Panc1 (cell line): ENCODE data around the gene SOX5. TPM values are rescaled to one million over a fixed set of nuclear protein-coding genes. Genes with fewer than 3 reads are reported as not detected.

Experiments
- ATAC-seq: fragments of 200-7000 bp; cut with Tn5 transposase; 2 replicates; pipeline ENCODE4 v1.9.1; 2020; ENCODE audit warnings: mild to moderate bottlenecking, moderate library complexity
- BruUV-seq: library from RNA; stranded (reverse); fragments of 400-500 nt; replicated peaks from 2 replicates; lab custom pipeline; 2021; lab: Mats Ljungman, UMichigan
- CTCF ChIA-PET: fragments of 300-600 bp; sonication (Branson Sonifier 250); formaldehyde crosslinking; loops from one replicate; lab custom pipeline; 2022; ENCODE audit warnings: antibody characterized with exemption; lab: Charles Lee
- POLR2A ChIA-PET: fragments of 300-600 bp; sonication (Branson Sonifier 250); formaldehyde crosslinking; loops from one replicate; lab custom pipeline; 2022; ENCODE audit warnings: antibody characterized with exemption; lab: Charles Lee
- DNase-seq: peaks from one replicate; pipeline ENCODE4 v3.0.0-alpha.2; 2010; ENCODE audit warnings: low read depth, low spot score
- H3K27ac ChIP-seq: 2 replicates; pipeline ENCODE4 v1.5.1; 2011; ENCODE audit warnings: mild to moderate bottlenecking, low read length, inconsistent platforms
- H3K27me3 ChIP-seq: fragments of 200-500 bp; sonication (Bioruptor generic); 2 replicates; pipeline ENCODE4 v1.6.0; 2014; ENCODE audit warnings: low read length, inconsistent platforms; ENCODE audit not compliant: control insufficient read depth, insufficient read depth
- H3K36me3 ChIP-seq: fragments of 200-500 bp; sonication (Bioruptor generic); 2 replicates; pipeline ENCODE4 v1.5.1; 2014; ENCODE audit warnings: inconsistent platforms, mild to moderate bottlenecking, low read length, moderate library complexity; ENCODE audit not compliant: control insufficient read depth, insufficient read depth
- H3K4me1 ChIP-seq: 2 replicates; pipeline ENCODE4 v1.5.1; 2011; ENCODE audit warnings: inconsistent platforms, mild to moderate bottlenecking, low read length, moderate library complexity; ENCODE audit not compliant: control insufficient read depth, insufficient read depth
- H3K4me3 ChIP-seq, 2 experiments: 2 replicates each; pipeline ENCODE4 v1.5.1; 2011 to 2012; ENCODE audit warnings: low read depth in 2 of 2, low read length in 2 of 2, mild to moderate bottlenecking in 2 of 2, inconsistent platforms in 1 of 2, moderate library complexity in 1 of 2
- H3K9me3 ChIP-seq: fragments of 200-500 bp; sonication (Bioruptor generic); 2 replicates; pipeline ENCODE4 v1.5.1; 2014; ENCODE audit warnings: low read depth, mild to moderate bottlenecking, inconsistent platforms, low read length, moderate library complexity; ENCODE audit not compliant: control insufficient read depth, insufficient read depth
- POLR2AphosphoS5 ChIP-seq: IDR thresholded peaks from 2 replicates; pipeline ENCODE4 v1.6.1; 2012; ENCODE audit warnings: mild to moderate bottlenecking, low read depth, low read length, moderate library complexity
- REST ChIP-seq, 2 experiments: IDR thresholded peaks; 2 replicates each; pipeline ENCODE4 v1.6.1; 2011 to 2012; ENCODE audit warnings: low read depth in 2 of 2, control low read depth in 1 of 2, low read length in 1 of 2, mild to moderate bottlenecking in 1 of 2, moderate library complexity in 1 of 2; ENCODE audit not compliant: insufficient read depth in 1 of 2
- SIN3A ChIP-seq: IDR thresholded peaks from 2 replicates; pipeline ENCODE4 v1.6.1; 2012; ENCODE audit warnings: low read depth, mild to moderate bottlenecking, low read length, moderate library complexity, borderline replicate concordance; ENCODE audit not compliant: insufficient read depth
- TCF7L2 ChIP-seq: IDR thresholded peaks from 2 replicates; pipeline ENCODE4 v1.6.1; 2011; ENCODE audit warnings: mild to moderate bottlenecking, low read depth, low read length, inconsistent platforms
- in situ Hi-C: cut with HindIII; loops from 2 replicates; pipeline ENCODE4 v1.10.0; 2016; ENCODE audit warnings: low sequenced_read_pairs, low pct_unique_long_range_greater_than_20kb
- intact Hi-C: fragments of 100-400 bp; cut with micrococcal nuclease; formaldehyde crosslinking; loops from one replicate; pipeline ENCODE4 v1.10.0; 2022; ENCODE audit not compliant: unreplicated experiment
- total RNA-seq: library from RNA; stranded (reverse); gene quantifications from one replicate; pipeline ENCODE4 v1.2.1, GENCODE V29; 2021; ENCODE audit not compliant: unreplicated experiment
- TF ChIP-seq, protein P1 (sequence below): fragments of 450-650 bp; IDR thresholded peaks from 2 replicates; pipeline ENCODE4 v1.5.1; 2017; ENCODE audit warnings: mild to moderate bottlenecking

SOX5 gene
- total RNA-seq, 1 experiment from 2014 or later: 0.23 TPM

DNA sequence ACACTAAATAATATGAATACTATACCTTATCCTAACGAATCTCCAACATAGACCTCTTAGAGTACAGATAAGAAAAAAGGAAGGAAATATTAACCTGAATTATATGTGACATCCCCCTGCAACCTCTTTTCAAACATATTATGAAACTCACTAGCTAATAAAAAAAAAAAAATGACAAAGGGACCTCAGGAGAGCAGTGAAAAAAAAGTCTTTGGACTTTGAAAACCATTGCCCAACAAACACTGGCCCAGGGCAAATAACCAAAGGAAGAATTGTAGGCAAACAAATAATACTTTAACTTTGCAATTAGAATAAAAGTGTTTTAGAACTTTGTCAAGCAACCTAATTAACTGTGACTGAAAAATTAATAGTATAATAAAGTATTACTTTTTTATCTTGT is 7.7 kb downstream of the SOX5 start:
- Histone ChIP-seq H3K27me3 (no peaks in the 10 kb centered on the region), H3K9me3 (no peaks in the 10 kb centered on the region), H3K27ac (no peak overlapping the region), H3K4me1 (no peaks in the 10 kb centered on the region), H3K36me3 (no peaks in the 10 kb centered on the region), H3K4me3 (no peak overlapping the region)
- BruUV-seq: no TSS peak
- ChIA-PET POLR2A (no interaction called here), CTCF (no interaction called here)
- intact Hi-C loops: no loop called here
- DNase-seq: no peak
- ATAC-seq: no peak
- TF ChIP-seq POLR2AphosphoS5 (no peak), TCF7L2 (no peak), SIN3A (no peak), REST (IDR thresholded peaks at IDR 0.05; ENCODE audit: insufficient read depth in 1 of 2, low read depth in 2 of 2, low read length in 1 of 2) (no peak)
- TF ChIP-seq, protein P1, sequence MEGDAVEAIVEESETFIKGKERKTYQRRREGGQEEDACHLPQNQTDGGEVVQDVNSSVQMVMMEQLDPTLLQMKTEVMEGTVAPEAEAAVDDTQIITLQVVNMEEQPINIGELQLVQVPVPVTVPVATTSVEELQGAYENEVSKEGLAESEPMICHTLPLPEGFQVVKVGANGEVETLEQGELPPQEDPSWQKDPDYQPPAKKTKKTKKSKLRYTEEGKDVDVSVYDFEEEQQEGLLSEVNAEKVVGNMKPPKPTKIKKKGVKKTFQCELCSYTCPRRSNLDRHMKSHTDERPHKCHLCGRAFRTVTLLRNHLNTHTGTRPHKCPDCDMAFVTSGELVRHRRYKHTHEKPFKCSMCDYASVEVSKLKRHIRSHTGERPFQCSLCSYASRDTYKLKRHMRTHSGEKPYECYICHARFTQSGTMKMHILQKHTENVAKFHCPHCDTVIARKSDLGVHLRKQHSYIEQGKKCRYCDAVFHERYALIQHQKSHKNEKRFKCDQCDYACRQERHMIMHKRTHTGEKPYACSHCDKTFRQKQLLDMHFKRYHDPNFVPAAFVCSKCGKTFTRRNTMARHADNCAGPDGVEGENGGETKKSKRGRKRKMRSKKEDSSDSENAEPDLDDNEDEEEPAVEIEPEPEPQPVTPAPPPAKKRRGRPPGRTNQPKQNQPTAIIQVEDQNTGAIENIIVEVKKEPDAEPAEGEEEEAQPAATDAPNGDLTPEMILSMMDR: no peak
- in situ Hi-C loops: no loop called here

DNA sequence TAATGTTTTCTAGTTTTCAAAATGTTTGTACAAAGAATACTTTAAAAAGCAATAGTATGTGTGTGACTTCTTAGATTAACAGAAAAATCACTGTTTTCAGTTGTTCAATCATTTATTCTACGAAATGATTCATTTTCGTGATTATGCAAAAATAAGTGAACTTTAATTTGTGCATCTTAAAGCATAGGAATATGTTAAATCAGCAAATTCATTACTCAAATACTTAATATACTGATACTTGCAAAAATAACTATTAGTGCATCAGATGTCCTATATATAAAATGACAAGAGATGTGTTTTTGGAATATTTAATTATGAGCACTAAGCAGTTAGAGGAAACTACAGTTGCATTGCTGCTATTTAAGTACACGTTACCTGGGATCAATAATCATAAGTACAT is 11.0 kb downstream of the SOX5 start:
- CTCF ChIA-PET: no interaction called here
- Histone ChIP-seq H3K9me3 (no peaks in the 10 kb centered on the region), H3K4me3 (no peak overlapping the region), H3K4me1 (no peaks in the 10 kb centered on the region), H3K27me3 (no peaks in the 10 kb centered on the region), H3K27ac (no peak overlapping the region), H3K36me3 (no peaks in the 10 kb centered on the region)
- DNase-seq (no peak), ATAC-seq (no peak)
- BruUV-seq: no TSS peak
- in situ Hi-C loops (no loop called here), intact Hi-C loops (no loop called here)
- TF ChIP-seq TCF7L2: no peak
- POLR2A ChIA-PET: no interaction called here

- no peaks in the 10 kb centered on the region for H3K4me1 ChIP-seq
- no peak overlapping the region for H3K27ac ChIP-seq
- no peak overlapping the region for H3K4me3 ChIP-seq
- ChIA-PET CTCF (no interaction called here), POLR2A (no interaction called here)
- no peak for DNase-seq
- no peaks in the 10 kb centered on the region for H3K9me3 ChIP-seq
- H3K36me3 ChIP-seq: no peaks in the 10 kb centered on the region
- no TSS peak for BruUV-seq
- H3K27me3 ChIP-seq: no peaks in the 10 kb centered on the region
- TF ChIP-seq, protein P1: no peak
- no peak for TF ChIP-seq TCF7L2
- no peak for TF ChIP-seq POLR2AphosphoS5
- no peak for TF ChIP-seq REST (IDR thresholded peaks at IDR 0.05; ENCODE audit: insufficient read depth in 1 of 2, low read depth in 2 of 2, low read length in 1 of 2)
- no peak for TF ChIP-seq SIN3A
- ATAC-seq: no peak
- in situ Hi-C loops (no loop called here), intact Hi-C loops (no loop called here)
Observed at GRCh38 chr12:23931176-23931575, 18.3 kb downstream of the SOX5 start.
